ENCODE data around the gene PSMA5.

- TF ChIP-seq CTCF (IDR thresholded peaks at IDR 0.05; ENCODE audit: insufficient read depth, low read depth, low read length) (no peak), EZH2 (IDR thresholded peaks at IDR 0.05; ENCODE audit: insufficient read depth, low read length) (no peak)
Observed at GRCh38 chr1:109354929-109355328, 71.3 kb downstream of the PSMA5 start.
